Mucosa of rectum (tissue), 2 donors: ENCODE results near the gene SUN2.

ENCODE experiments used
- H3K27ac ChIP-seq, 2 donors: one replicate each; pipeline ENCODE4 v1.7.0; 2013; ENCODE audit warnings: inconsistent platforms in 2 of 2, low read depth in 2 of 2, low read length in 2 of 2
- H3K27me3 ChIP-seq, 2 donors: one replicate each; pipeline ENCODE4 v1.7.0; 2013; ENCODE audit warnings: low read length in 2 of 2; ENCODE audit not compliant: control insufficient read depth in 2 of 2, insufficient read depth in 2 of 2
- H3K36me3 ChIP-seq, 2 donors: one replicate each; pipeline ENCODE4 v1.7.0; 2013; ENCODE audit warnings: low read length in 2 of 2; ENCODE audit not compliant: control insufficient read depth in 2 of 2, insufficient read depth in 2 of 2
- H3K4me1 ChIP-seq, 2 donors: one replicate each; pipeline ENCODE4 v1.7.0; 2013; ENCODE audit warnings: low read length in 2 of 2, mild to moderate bottlenecking in 1 of 2; ENCODE audit not compliant: control insufficient read depth in 2 of 2, insufficient read depth in 2 of 2
- H3K4me3 ChIP-seq, 2 donors: one replicate each; pipeline ENCODE4 v1.7.0; 2013; ENCODE audit warnings: low read length in 2 of 2
- H3K9ac ChIP-seq, 2 donors: one replicate each; pipeline ENCODE4 v1.7.0; 2013; ENCODE audit warnings: low read length in 2 of 2, low read depth in 1 of 2, mild to moderate bottlenecking in 1 of 2
- H3K9me3 ChIP-seq, 2 donors: one replicate each; pipeline ENCODE4 v1.7.0; 2013; ENCODE audit warnings: low read length in 2 of 2; ENCODE audit not compliant: control insufficient read depth in 2 of 2
- donor health status: healthy.
- donor health status: Normal muscosa, but diverticular disease.

SUN2 gene

GRCh38 chr22:38766076-38766777 lies 10.4 kb upstream of the SUN2 start:
- Histone ChIP-seq H3K27ac (no peak overlapping the region), H3K36me3 (no peaks in the 10 kb centered on the region), H3K9me3 (no peaks in the 10 kb centered on the region), H3K9ac (no peak overlapping the region), H3K4me3 (no peak overlapping the region), H3K27me3 (no peaks in the 10 kb centered on the region), H3K4me1 (no peaks in the 10 kb centered on the region)

GRCh38 chr22:38762551-38762983 lies 6.8 kb upstream of the SUN2 start:
- H3K9ac ChIP-seq = no peak overlapping the region
- no peaks in the 10 kb centered on the region for H3K36me3 ChIP-seq
- H3K9me3 ChIP-seq = no peaks in the 10 kb centered on the region
- no peak overlapping the region for H3K27ac ChIP-seq
- H3K27me3 ChIP-seq = no peaks in the 10 kb centered on the region
- H3K4me1 ChIP-seq = peaks cover 0 to 3% of the 10 kb centered on the region in 2 donors
- no peak overlapping the region for H3K4me3 ChIP-seq

DNA sequence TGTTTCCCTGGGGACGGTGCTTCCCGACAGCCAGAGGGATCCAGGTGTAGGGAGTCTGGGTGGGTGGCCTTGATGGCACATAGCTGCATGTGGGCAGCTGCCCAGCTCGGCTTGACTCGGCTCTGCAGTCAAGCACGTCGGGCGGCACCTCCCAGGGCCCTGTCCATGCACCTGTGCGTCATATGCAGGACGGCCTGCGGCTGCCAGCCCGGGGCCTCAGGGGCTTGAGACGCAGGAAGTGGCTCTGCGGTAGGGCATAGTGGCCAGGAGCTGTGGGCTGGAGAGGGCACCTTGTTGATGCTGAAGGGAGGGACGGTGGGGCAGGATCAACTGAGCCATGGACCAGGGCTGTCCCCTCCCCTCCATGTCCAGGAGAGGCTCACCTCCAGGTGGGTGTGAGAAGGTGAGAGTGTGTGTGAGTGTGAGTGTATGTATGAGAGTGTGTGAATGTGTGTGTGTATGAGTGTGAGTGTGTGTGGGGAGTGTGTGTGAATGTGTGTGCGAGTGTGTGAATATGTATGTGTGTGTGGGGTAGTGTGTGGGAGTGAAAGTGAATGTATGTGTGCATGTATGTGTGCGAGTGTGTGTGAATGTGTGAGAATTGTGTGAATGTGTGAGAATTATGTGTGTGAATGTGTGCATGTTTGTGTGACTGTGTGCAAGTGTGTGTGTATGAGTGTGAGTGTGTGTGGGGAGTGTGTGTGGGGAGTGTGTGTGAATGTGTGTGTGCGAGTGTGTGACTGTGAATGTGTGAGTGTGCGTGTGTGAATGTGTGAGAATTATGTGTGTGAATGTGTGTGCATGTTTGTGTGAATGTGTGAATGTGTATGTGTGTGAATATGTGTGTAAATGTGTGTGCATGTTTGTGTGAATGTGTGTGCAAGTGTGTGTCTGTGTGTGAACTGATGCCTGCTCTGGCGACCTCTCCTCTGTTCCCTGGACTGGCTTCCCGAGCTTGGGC lies 5.7 kb upstream of the SUN2 start:
- peaks cover 6 to 8% of the 10 kb centered on the region in 2 donors for H3K4me1 ChIP-seq
- H3K27me3 ChIP-seq = no peaks in the 10 kb centered on the region
- no peak overlapping the region for H3K27ac ChIP-seq
- H3K4me3 ChIP-seq = no peak overlapping the region
- no peaks in the 10 kb centered on the region for H3K9me3 ChIP-seq
- H3K9ac ChIP-seq = no peak overlapping the region
- H3K36me3 ChIP-seq = no peaks in the 10 kb centered on the region

DNA sequence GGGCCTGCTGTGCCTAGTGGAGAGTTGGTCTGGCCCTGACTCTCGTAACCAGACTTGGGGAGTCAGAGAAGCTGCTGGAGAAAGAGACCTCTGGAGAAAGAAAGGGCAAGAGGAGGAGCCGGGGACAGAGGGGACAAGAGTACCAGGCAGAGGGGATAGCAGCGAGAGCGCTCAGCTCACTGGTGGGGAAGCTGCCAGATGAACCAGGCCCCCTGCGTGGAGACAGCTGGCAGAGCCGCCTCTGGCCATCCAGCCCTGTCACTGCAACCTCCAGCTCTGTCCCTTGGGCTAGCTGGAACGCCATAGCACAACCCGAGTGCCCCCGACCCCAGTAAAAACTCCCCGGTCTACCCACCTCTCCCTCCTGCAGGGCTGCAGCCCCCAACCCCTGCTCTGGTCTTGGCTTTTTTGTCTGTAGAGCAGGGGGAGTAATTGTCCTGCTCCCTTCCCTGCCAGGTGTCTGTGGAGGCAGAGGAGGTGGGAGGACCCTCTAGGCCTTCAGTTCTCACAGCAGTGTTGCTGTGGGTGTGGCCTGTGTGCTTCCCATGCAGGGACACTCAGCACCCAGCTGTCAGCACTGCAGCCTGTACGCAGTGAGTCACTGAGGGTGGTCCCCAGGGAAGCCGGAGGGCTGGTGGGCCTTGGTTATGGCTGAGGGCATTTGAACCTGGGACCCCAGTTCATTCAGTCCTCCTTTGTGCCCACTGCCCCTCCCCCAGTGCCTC lies 4.8 kb upstream of the SUN2 start:
- Histone ChIP-seq H3K9me3 (no peaks in the 10 kb centered on the region), H3K4me3 (no peak overlapping the region), H3K36me3 (no peaks in the 10 kb centered on the region), H3K4me1 (peaks cover 8 to 10% of the 10 kb centered on the region in 2 donors), H3K9ac (no peak overlapping the region), H3K27ac (no peak overlapping the region), H3K27me3 (no peaks in the 10 kb centered on the region)

- Histone ChIP-seq H3K4me3 (no peak overlapping the region), H3K9ac (no peak overlapping the region), H3K9me3 (no peaks in the 10 kb centered on the region), H3K36me3 (no peaks in the 10 kb centered on the region), H3K4me1 (peaks cover 18 to 19% of the 10 kb centered on the region in 2 donors), H3K27ac (no peak overlapping the region), H3K27me3 (no peaks in the 10 kb centered on the region)
Measured at GRCh38 chr22:38759005-38759404, 3.2 kb upstream of the SUN2 start.

DNA sequence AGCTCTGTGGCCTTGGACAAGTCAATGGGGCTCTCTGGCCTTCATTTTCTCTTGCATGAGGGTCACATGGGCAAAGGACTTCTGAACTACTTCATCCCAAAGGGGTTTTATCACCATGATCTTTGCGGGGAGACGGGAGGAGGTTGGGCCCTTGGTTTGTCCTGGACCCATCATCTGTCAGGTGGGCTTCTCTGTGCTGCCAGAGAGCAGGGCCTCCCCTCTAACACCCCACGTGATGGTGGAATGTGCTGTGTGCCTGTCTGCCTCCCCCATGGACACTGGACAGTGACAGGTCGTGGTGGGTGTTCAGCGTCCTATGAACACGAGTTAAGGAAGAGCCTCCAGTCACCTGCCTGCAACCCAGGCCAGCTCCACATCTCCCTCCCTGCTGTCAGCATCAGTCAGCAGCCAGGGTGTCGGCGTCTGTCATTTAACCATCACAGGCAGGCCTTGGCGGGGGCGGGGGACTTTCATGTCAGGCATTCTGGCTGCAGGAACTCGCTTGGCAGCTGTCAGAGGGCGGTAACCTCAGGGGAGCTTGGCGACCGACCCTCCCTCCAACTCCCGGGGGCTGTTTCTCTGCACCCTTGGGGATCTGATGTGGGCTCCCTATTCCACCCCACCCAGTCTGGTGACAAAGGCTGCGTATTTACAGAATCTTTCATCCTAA lies 2.6 kb upstream of the SUN2 start:
- Histone ChIP-seq H3K27ac (no peak overlapping the region), H3K27me3 (no peaks in the 10 kb centered on the region), H3K36me3 (no peaks in the 10 kb centered on the region), H3K4me1 (peaks cover 20 to 25% of the 10 kb centered on the region in 2 donors), H3K9me3 (no peaks in the 10 kb centered on the region), H3K4me3 (no peak overlapping the region), H3K9ac (no peak overlapping the region)

DNA sequence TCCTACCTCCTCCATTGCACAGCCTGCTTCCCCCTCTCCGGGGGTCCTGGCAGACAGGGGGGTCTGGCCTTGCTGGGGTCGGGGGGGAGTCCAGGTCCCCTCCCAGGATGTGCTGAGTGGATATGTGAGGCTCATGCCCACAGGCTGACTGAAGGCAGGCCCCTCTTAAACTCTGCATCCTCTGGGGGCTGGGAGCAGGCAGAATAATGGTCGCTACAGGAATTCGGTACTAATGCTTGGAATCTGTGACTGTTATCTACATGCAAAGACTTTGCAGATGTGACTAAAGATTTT lies 1.6 kb upstream of the SUN2 start:
- no peak overlapping the region for H3K9ac ChIP-seq
- H3K4me3 ChIP-seq = no peak overlapping the region
- H3K9me3 ChIP-seq = no peaks in the 10 kb centered on the region
- H3K27me3 ChIP-seq = no peaks in the 10 kb centered on the region
- peaks cover under 1 to 5% of the 10 kb centered on the region in 2 donors for H3K36me3 ChIP-seq
- H3K27ac ChIP-seq = no peak overlapping the region
- H3K4me1 ChIP-seq = peaks cover 20 to 26% of the 10 kb centered on the region in 2 donors

DNA sequence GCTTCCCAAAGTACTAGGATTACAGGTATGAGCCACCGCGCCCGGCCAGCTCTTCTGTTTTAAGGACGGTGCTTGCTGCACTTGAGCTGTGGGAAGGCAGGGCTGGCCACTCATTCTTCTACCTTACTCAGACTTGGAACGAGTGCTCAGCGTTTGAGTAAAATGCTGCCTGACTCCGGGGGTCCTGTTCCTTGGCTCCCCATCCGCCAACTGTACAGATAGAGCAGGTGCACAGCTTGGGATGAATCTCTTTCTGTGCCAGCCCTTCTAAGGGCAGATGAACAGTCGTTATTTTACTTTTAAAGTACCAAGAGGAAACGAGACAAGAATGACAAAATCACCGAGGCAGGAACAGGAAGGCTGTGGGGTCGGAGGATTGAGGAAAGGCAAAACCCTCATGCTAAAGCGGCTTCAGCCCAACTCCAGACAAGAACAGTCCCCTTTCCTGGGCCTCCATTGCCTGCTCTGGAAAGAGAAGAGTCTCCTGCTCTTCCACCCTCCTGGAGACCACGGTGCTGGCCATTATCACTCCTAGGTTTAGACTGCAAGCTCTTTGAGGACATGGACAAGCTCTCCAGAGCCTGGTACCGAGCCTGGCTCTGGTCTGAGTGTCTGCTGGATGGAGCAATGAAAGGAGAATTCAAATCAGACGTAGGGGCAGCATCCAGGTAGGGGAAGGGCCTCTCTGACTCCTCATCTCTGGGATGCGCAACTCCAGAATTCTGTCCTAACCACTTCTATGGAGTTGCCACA lies 1.1 kb upstream of the SUN2 start:
- Histone ChIP-seq H3K4me1 (peaks cover 24 to 26% of the 10 kb centered on the region in 2 donors), H3K27ac (peak overlapping the region in 1 of 2 donors; percentile 99), H3K9ac (peak overlapping the region in 1 of 2 donors; percentile 82), H3K4me3 (peak overlapping the region; percentile 71 to 82), H3K9me3 (no peaks in the 10 kb centered on the region), H3K36me3 (peaks cover 6 to 11% of the 10 kb centered on the region in 2 donors), H3K27me3 (no peaks in the 10 kb centered on the region)

DNA sequence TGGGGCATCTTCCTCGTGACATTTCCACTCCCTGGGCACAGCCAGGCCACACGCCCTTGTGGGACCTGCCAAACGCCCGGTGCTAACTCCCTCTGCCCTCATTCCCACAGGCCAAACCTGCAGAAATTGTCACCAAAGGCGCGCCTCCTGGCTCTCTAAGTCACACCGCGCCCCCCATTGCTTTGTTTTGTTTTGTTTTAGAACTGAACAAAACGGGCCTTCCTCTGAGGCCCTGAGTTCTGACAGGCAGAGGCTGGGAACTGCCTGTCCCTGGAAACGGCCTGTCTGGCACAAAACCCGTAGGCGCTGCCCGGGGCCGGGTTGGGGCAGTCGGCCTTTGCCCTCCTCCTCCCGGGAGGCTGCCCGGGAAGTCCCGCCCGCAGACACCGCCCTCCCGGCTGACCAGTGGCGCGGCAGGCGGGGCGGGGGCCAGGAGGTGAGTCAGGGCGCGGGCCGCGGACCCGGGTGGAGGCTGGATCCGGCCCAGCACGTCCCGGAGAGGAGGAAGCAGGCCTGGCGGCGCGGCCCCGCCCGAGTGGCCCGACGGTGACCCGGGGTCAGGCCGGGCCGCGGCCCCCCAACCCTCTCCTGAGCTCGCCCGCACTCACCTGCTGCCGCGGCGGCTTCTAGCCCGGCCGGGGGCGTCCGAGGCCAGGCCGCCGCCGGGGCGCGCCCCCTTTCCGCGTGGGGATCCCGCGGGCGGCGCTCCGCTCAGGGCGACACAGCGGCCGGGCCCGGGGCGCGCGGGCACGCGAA lies 465 bp downstream of the SUN2 start:
- peak overlapping the region; percentile 99 to 100 for H3K27ac ChIP-seq
- no peaks in the 10 kb centered on the region for H3K27me3 ChIP-seq
- peaks cover 34% of the 10 kb centered on the region in 2 donors for H3K4me1 ChIP-seq

More for the DNA sequence above, 465 bp downstream of the SUN2 start:
- peak overlapping the region; percentile 71 to 82 for H3K4me3 ChIP-seq
- peak overlapping the region; percentile 82 to 86 for H3K9ac ChIP-seq
- no peaks in the 10 kb centered on the region for H3K9me3 ChIP-seq
- H3K36me3 ChIP-seq = peaks cover 21 to 26% of the 10 kb centered on the region in 2 donors
